Activated T-cell treated with anti-CD3 and anti-CD28 coated beads, Interleukin-2, amount 50 U/mL, for 72 hours (primary cell): ENCODE measurements around the gene GABPB1. TPM values are rescaled to one million over a fixed set of nuclear protein-coding genes. Genes with fewer than 3 reads are reported as not detected.

Source experiments
- ATAC-seq, 2 donors: fragments of 150-1000 bp; cut with Tn5 transposase; replicated peaks in 1 of 2; 2 replicates each; pipeline ENCODE4 v1.10.0; 2021; ENCODE audit warnings: moderate library complexity in 2 of 2, mild to moderate bottlenecking in 1 of 2
- DNase-seq, 2 donors: peaks; one replicate each; pipeline ENCODE4 v3.0.0; 2021 to 2022; ENCODE audit warnings: mixed read lengths in 1 of 2
- H3K27ac Mint-ChIP-seq: one replicate; pipeline ENCODE4 v1.8.0; 2022; ENCODE audit warnings: mild to moderate bottlenecking, moderate library complexity, mixed read lengths
- H3K27me3 Mint-ChIP-seq: one replicate; pipeline ENCODE4 v1.8.0; 2022; ENCODE audit warnings: low read depth, mixed read lengths
- H3K36me3 Mint-ChIP-seq, 2 donors: one replicate each; pipeline ENCODE4 v1.8.0; 2022; ENCODE audit warnings: mixed read lengths in 2 of 2, mild to moderate bottlenecking in 1 of 2; ENCODE audit not compliant: insufficient read depth in 2 of 2
- H3K4me1 Mint-ChIP-seq: one replicate; pipeline ENCODE4 v1.8.0; 2022; ENCODE audit warnings: low read depth, mixed read lengths
- H3K4me3 Mint-ChIP-seq, 2 donors: one replicate each; pipeline ENCODE4 v1.8.0; 2022; ENCODE audit warnings: mild to moderate bottlenecking in 2 of 2, mixed read lengths in 2 of 2, moderate library complexity in 2 of 2
- H3K9me3 Mint-ChIP-seq, 2 donors: one replicate each; pipeline ENCODE4 v1.8.0; 2022; ENCODE audit warnings: mixed read lengths in 2 of 2
- total RNA-seq, 2 donors: library from RNA; stranded (reverse); gene quantifications; one replicate each; pipeline ENCODE4 v1.2.3, GENCODE V29; 2022

Gene GABPB1
- total RNA-seq, 2 donors from 2014 or later: 51.6 to 56.4 TPM

DNA sequence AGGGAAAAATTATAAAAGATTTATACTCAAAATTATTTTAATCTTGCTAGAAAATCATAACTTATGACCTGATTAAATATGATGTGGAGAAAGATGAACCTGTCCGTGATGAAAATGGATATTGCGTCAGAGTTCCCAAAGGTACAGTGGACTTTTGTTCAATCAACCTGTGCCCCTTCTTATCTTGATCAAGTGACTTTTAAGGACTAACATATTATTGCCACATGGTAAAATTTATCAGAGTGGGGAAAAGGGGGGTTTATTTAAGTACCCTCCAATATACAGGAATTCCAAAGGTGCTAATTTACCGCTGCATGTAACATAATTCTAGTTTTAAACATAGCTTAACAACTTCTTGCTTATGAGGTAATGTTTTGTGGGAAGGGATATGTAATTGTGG is 129.1 kb downstream of the GABPB1 start:
- Mint-ChIP-seq H3K27me3 (no peaks in the 10 kb centered on the region), H3K4me3 (no peak overlapping the region), H3K4me1 (no peaks in the 10 kb centered on the region), H3K9me3 (no peaks in the 10 kb centered on the region), H3K36me3 (peaks cover 4 to 5% of the 10 kb centered on the region in 2 donors), H3K27ac (no peak overlapping the region)
- ATAC-seq (no peak), DNase-seq (no peak)

Other genes with a start within 250 kb of the GABPB1 start
- 10 to 100 TPM; 14.0 to 21.3 TPM for gene ATP8B4, start 236.0 kb downstream of the GABPB1 start, total RNA-seq
- 10 to 100 TPM; 27.6 to 33.5 TPM for gene SLC27A2, start 173.0 kb downstream of the GABPB1 start, total RNA-seq
- 1 to 10 TPM; 1.1 to 1.7 TPM for gene HDC, start 89.5 kb downstream of the GABPB1 start, total RNA-seq
- 10 to 100 TPM; 52.7 to 64.5 TPM for gene USP8, start 69.2 kb upstream of the GABPB1 start, total RNA-seq
- not detected for gene USP50, start 191.5 kb upstream of the GABPB1 start, total RNA-seq